Right kidney (tissue), 9 donors: Measurements from ENCODE around the gene RAB41.
A peak's percentile ranks its signal among the peaks of the same experiment; 100 is the strongest.
"Not testable (repeated sequence)": the region's sequence is repeated elsewhere in the genome, so short reads cannot be mapped to it uniquely, and the experiment has no call there.

Experiments
- DNase-seq: peaks from one replicate; pipeline ENCODE4 v3.0.0-alpha.2; 2016
- long read RNA-seq, 8 donors: transcript quantifications; one replicate each; lab custom pipeline, GENCODE V29; 2026

RAB41 gene
- long read RNA-seq, donor 1: 0 reads
- long read RNA-seq, donor 2: 0 reads
- long read RNA-seq, donor 3: 0 reads
- long read RNA-seq, donor 4: 0 reads
- long read RNA-seq, donor 5: 0 reads
- long read RNA-seq, donor 6: 0 reads
- long read RNA-seq, donor 7: 0 reads
- long read RNA-seq, donor 8: 0 reads

DNA sequence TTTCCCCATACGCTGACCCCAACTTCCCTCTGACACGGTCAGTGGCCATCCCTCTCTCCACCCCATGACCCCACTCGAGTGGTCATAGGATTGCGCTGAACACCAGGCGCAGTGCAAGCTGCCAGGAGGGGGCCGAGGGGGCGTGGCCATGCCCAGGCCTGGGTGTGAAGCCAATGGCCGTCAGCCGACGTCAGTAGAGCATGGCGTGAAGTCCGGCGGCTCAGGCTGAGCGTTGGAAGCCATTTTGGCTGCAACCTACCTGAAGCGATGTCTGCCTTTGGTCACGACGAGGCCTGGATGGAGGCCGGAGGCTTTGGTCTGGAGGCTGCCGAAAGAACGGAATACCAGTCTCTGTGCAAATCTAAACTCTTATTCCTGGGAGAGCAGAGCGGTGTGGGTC is at the start of gene RAB41:
Gene RAB41 (plus strand): TSS at position 222 of the 400 bp plus-strand sequence. CDS start 46 bp downstream, at position 268.
- no peak for DNase-seq

- DNase-seq: no peak
These were observed 47.6 kb upstream of the RAB41 start, which contains the start of gene AWAT1 for GRCh38 chrX:70234355-70234754. Gene AWAT1, plus strand, starts transcription at chrX:70234655. Its CDS starts 41 bp downstream, at chrX:70234696.

GRCh38 chrX:70240751-70241150 is 41.2 kb upstream of the RAB41 start:
- DNase-seq: no peak

- no peak for DNase-seq
These were observed 40.5 kb upstream of the RAB41 start for GRCh38 chrX:70241501-70241900.

DNA sequence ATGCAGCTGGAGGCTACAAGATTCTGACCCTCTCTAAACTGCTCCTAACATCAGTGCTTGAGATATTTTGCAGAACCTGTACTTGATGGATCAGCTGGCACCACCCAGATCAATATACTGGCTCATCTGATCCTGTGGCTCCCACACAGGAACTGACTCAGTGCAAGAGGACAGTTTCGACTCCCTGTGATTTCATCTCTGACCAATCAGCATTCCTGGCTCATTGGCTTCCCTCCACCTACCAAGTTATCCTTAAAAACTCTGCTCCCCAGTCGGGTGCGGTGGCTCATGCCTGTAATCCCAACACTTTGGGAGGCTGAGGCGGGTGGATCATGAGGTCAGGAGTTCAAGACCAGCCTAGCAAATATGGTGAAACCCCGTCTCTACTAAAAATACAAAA is 38.4 kb upstream of the RAB41 start:
- DNase-seq: not testable (repeated sequence)

DNA sequence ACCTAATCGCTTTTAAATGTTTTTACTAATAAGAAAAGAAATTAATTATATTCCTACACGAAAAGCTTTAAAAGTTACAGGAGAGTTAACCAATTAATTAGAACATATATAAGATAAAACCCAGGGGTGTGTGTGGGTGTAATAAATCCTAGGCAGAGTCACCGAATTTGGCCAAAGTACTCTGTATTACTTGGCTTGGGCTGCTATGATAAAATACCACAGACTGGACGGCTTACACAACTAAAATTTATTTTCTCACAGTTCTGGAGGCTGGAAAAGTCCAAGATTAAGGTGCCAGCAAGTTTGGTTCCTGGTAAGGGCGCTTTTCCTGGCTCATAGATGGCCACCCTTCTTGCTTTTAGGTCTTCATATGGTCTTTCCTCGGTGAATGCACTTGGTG is 37.1 kb upstream of the RAB41 start:
- DNase-seq: no peak

DNA sequence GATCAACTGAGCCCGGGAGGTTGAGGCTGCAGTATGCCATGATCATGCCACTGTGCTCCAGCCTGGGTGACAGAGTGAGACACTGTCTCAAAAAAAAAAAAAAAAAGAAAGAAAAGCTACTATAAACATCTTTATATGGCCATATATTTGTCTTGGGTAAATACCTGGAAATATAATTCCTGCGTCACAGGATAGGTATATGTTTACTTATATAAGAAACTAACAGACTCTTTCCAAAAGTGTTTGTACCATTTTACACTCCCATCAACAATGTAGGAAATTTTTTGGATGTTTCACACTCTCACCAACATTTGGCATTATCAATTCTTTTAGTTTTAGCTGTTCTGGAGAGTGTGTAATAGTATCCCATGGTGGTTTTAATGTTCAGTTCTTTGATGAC is 34.7 kb upstream of the RAB41 start:
- no peak for DNase-seq

DNA sequence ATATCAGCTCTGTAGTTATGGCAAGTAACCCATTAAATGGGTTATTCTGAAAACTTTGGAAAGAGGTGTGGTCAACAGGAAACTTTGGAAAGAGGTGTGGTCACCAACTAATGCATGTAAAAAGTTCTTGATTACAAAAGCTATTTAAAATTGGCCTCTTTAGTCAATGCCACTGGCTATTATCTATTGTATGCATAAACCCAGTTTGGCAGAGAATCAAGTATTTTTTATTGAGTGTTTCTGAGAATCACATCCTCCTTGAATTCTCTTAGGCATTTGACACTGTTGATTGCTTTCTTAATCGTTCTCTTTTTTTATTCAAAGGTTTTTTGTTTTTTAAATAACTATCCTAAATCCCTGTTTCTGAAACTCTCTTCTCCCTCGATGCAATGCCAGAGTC is 29.5 kb upstream of the RAB41 start:
- no peak for DNase-seq

GRCh38 chrX:70253377-70254062 is 28.5 kb upstream of the RAB41 start:
- no peak for DNase-seq

DNA sequence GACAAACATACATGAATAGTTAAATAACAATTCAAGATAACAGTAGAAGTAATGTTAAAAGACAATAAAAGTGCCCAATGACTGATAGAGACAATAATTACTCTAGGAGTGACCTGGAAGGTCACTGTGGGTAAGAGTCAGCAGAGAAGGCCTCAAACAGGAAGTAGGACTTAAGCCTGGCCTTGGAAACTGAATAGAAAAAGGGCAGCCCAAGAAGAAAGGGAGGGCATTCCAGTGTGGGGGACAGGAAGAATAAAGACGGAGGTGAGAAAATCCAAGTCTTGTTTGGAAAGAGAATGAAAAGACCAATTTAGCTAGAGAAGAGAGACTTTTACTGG is 27.9 kb upstream of the RAB41 start:
- DNase-seq: no peak

GRCh38 chrX:70254909-70255308 is 27.1 kb upstream of the RAB41 start:
- DNase-seq: no peak

DNA sequence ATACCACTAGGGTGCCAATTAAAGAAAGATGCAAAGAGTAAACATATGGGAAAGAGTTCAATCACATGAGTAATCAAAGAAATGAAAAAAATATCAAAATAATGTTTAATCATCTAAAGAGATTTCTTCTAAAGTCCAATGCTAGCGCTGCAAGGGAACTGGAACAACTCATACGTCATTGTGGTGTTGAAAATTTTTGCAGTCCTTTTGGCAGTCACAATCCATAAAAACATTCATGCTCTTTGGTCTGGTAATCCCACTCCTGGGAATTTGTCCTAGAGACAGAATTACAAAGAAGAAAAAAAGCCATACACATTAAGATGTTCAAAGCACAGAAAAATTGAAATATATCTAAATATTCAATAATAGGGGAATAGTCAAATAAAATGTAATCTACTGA is 26.5 kb upstream of the RAB41 start:
- DNase-seq: no peak

DNA sequence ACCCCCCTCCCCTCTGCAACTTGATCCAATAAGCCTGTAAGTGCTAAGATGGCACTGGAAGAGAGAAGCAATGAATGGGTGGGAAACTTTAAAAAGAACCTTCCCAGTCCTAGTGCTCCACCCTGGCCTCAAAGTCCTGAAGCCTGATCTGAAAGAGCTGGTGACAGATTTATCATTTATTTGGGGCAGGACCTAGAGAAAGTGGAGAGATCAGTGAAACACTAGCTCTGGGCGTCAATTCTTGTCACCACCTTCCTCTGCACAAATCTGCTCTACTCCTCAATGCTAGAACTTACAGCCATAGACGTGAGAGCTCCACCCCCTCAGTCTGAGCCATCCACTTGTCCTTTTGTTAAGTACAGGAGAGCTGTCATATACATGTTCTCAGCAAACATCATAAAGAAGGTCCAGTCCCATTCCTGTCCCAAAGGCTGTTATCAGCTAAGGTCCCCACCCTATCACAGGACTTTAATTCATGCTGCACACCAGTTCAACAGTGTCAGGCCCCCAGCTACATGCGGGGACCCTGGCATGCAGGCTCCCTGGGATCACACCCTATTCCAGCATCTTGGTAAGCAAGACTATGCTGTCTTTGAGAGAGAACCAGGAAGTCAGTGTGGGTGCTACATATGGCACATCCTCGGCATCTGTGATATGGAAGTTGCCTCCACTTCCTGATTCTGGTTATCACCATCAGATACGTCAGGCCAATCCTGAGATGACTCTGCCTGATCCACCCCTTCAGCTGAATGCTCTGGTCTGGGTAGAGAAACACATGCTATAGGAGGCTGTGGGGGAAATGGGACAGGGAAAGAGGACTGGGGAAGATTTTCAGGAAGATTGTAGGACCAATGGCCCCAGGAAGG is 24.3 kb upstream of the RAB41 start:
- no peak for DNase-seq

DNA sequence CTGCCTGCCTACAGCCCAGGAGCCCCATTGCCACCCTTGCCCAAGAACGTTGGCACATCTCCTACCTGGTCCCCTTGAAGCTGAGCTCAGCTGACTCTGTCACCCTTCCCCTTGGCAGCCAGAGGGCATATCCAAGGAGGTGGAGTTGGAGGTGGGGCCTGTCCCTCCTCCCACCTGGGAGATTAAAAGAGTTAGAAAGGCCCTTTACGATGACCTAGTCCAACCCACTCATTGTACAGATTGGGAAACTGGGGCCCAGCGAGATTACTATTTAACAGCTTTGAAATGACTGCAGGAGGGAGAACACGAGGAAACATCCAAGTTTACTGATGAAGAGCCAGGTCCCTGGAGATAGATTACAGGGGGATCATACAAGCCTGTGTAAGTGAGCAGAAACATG is 21.9 kb upstream of the RAB41 start, which contains the start of gene P2RY4:
Gene P2RY4 (minus strand): TSS at position 101 of the 400 bp plus-strand sequence. CDS start 580 bp downstream, outside the sequence.
- DNase-seq: no peak

DNA sequence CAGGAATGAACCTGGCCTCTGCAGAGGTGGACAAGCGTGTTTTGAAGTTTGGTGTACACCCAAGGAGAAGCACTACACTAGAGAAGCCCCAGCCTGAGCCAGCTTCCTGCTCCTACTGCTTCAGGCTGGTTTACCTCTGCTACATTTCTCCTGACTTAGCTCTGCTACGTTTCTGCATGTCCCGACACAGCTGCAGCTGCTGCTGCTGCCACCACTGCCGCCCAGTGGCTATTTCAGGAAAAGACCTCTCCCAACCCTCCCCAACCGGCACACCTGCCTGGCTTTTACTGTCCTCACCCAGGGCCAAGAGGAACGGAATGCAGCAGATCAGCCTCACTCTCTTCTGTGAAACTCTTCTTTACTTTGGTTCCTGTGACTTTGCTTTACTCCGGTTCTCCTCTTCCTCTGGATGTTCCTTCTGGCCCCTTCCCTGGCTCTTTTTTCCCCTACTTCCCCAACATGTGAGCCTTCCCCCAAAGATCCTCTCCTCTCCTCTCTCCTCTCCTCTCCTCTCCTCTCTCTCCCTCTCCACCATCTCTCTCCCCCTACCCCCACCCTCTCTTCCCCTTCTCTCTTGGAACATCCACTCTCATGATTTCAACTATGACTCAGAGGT is 18.9 kb upstream of the RAB41 start:
- DNase-seq: peak; percentile 3

DNA sequence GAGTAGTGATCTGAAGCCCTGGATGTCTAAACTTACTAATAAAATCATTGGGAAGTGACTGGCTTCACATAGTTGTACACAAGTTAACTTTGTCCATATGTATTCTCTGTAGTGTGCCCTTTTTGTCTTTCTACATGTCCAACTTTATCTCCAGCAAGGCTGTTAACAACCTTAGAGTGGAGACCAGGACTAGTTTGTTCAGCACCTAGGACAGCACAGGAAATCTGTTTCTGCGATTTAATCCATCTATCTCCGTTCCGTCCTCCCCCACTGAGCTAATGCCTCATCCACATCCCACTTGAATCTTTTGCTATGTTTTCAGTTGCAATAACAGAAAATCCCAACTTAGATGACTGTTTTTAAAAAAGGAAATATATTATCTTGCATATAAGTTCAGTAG is 17.2 kb upstream of the RAB41 start:
- no peak for DNase-seq

- DNase-seq: no peak
These were observed 13.9 kb upstream of the RAB41 start, which contains the start of gene ARR3 for GRCh38 chrX:70268034-70268433. Gene ARR3, plus strand, starts transcription at chrX:70268334. Its CDS starts 1,052 bp downstream, at chrX:70269386.

- DNase-seq: not testable (repeated sequence)
These were observed 7.9 kb upstream of the RAB41 start for GRCh38 chrX:70274029-70274428.

GRCh38 chrX:70279081-70279480 is 2.9 kb upstream of the RAB41 start:
- DNase-seq: no peak

- DNase-seq: no peak
These were observed 1.4 kb upstream of the RAB41 start for GRCh38 chrX:70280573-70280972.

GRCh38 chrX:70289168-70289792 is 7.3 kb downstream of the RAB41 start:
- DNase-seq: no peak
